Peyer's patch (tissue), 4 donors: ENCODE measurements around the gene MME. TPM values are rescaled to one million over a fixed set of nuclear protein-coding genes. Genes with fewer than 3 reads are reported as not detected.
A peak's percentile ranks its signal among the peaks of the same experiment; 100 is the strongest.

Source experiments
- DNase-seq, 3 donors: peaks; one replicate each; pipeline ENCODE4 v3.0.0-alpha.2; 2017 to 2019
- H3K27ac ChIP-seq, 4 donors: fragments of 200-600 bp; sonication (generic); one replicate each; pipeline ENCODE4 v1.5.1; 2016 to 2019
- H3K27me3 ChIP-seq, 2 donors: fragments of 200-600 bp; sonication (generic); one replicate each; pipeline ENCODE4 v1.5.1; 2019
- H3K36me3 ChIP-seq, 3 donors: fragments of 200-600 bp; sonication (generic); one replicate each; pipeline ENCODE4 v1.5.1; 2016 to 2019
- H3K4me1 ChIP-seq, 4 donors: fragments of 200-600 bp; sonication (generic); one replicate each; pipeline ENCODE4 v1.5.1; 2016 to 2019
- H3K4me3 ChIP-seq, 4 donors: fragments of 200-600 bp; sonication (generic); 1 replicate in 3 of 4; 2 replicates in 1 of 4; pipeline ENCODE4 v1.5.1; 2016 to 2019; ENCODE audit warnings: mild to moderate bottlenecking in 1 of 4
- H3K9me3 ChIP-seq, 4 donors: fragments of 200-600 bp; sonication (generic); one replicate each; pipeline ENCODE4 v1.5.1; 2016 to 2019; ENCODE audit warnings: mild to moderate bottlenecking in 1 of 4
- POLR2A ChIP-seq, 2 donors: fragments of 450-650 bp; IDR thresholded peaks; one replicate each; pipeline ENCODE4 v1.5.1; 2017; ENCODE audit warnings: antibody characterized with exemption in 2 of 2, mild to moderate bottlenecking in 2 of 2, moderate library complexity in 2 of 2
- total RNA-seq, 4 donors: library from RNA; depleted of rRNA; stranded (reverse); fragments of >200 nt; gene quantifications; one replicate each; pipeline ENCODE4 v1.1.0, GENCODE V29; 2016
- TF ChIP-seq, protein P1 (sequence below), 6 experiments: fragments of 450-650 bp in 4 of 6; fragments of 200-600 bp in 2 of 6; sonication (generic) in 1 of 6; IDR thresholded peaks; one replicate each; pipeline ENCODE4 v1.5.1; 2017 to 2019; ENCODE audit warnings: antibody characterized with exemption in 6 of 6, mild to moderate bottlenecking in 3 of 6, moderate library complexity in 1 of 6

MME gene
- total RNA-seq, 4 donors from 2014 or later: 19.0 to 1,011 (median 511) TPM

DNA sequence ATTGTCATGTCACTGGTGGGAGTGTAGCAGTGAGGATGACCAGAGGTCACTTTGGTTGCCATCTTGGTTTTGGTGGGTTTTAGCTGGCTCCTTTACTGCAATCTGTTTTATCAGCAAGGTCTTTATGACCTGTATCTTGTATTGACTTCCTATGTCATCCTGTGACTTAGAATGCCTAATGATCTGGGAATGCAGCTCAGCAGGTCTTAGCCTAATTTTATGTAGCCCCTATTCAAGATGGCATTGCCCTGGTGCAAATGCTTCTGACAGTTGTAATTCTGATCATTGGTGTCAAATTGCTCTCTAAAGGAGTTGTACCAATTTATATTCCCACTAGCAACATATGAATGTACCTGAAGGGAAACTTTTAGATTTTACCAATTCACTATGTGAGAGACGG, 139.0 kb downstream of the MME start:
- H3K27me3 ChIP-seq: no peaks in the 10 kb centered on the region
- H3K36me3 ChIP-seq: no peaks in the 10 kb centered on the region
- no peak for DNase-seq
- TF ChIP-seq POLR2A (IDR thresholded peaks at IDR 0.05): no peak
- TF ChIP-seq, protein P1, sequence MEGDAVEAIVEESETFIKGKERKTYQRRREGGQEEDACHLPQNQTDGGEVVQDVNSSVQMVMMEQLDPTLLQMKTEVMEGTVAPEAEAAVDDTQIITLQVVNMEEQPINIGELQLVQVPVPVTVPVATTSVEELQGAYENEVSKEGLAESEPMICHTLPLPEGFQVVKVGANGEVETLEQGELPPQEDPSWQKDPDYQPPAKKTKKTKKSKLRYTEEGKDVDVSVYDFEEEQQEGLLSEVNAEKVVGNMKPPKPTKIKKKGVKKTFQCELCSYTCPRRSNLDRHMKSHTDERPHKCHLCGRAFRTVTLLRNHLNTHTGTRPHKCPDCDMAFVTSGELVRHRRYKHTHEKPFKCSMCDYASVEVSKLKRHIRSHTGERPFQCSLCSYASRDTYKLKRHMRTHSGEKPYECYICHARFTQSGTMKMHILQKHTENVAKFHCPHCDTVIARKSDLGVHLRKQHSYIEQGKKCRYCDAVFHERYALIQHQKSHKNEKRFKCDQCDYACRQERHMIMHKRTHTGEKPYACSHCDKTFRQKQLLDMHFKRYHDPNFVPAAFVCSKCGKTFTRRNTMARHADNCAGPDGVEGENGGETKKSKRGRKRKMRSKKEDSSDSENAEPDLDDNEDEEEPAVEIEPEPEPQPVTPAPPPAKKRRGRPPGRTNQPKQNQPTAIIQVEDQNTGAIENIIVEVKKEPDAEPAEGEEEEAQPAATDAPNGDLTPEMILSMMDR (IDR thresholded peaks at IDR 0.05): no peak
- H3K9me3 ChIP-seq: no peaks in the 10 kb centered on the region
- no peak overlapping the region for H3K27ac ChIP-seq
- H3K4me1 ChIP-seq: no peaks in the 10 kb centered on the region
- no peak overlapping the region for H3K4me3 ChIP-seq

DNA sequence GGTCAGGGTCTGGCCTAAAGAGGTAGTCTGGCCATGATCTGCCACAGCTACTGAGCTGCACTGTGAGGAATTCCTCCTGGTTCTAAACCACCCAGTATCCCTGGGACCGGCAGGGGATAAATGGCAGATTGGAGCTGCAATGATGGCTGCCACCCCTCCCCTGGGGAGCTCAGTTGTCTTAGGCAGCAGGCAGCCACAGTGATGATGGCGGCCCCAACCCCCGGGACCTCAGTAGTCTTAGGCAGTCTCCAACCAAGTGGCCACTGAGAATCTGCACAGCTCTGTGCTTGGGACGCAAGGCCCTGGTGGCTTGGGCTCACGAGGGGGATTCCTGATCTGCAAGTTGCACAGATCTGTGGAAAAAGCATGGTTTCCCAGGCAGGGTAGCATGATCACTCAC, 145.3 kb downstream of the MME start:
- Histone ChIP-seq H3K9me3 (no peaks in the 10 kb centered on the region), H3K27ac (no peak overlapping the region), H3K27me3 (no peaks in the 10 kb centered on the region), H3K36me3 (no peaks in the 10 kb centered on the region), H3K4me3 (no peak overlapping the region), H3K4me1 (no peaks in the 10 kb centered on the region)
- no peak for DNase-seq
- TF ChIP-seq POLR2A (IDR thresholded peaks at IDR 0.05): no peak

DNA sequence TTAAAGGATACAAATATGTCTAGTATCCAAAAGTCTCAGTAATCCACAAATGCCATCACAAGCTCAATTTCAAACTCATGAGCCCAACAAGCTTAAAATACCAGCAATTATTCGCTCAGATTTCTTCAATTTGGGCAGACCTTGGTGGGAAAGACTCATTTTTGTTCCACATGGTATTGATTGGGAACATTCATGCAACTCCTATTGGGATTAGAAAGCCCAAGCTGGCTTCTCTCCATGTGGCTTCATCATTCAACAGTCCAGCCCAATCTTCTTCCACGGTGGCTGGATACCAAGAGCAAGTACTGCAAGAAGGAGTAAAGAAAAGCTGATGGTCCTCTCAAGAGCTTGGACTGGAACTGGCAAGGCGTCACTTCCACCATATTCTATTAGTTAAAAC, 147.0 kb downstream of the MME start:
- TF ChIP-seq POLR2A (IDR thresholded peaks at IDR 0.05): no peak
- TF ChIP-seq, protein P1 (IDR thresholded peaks at IDR 0.05): no peak

DNA sequence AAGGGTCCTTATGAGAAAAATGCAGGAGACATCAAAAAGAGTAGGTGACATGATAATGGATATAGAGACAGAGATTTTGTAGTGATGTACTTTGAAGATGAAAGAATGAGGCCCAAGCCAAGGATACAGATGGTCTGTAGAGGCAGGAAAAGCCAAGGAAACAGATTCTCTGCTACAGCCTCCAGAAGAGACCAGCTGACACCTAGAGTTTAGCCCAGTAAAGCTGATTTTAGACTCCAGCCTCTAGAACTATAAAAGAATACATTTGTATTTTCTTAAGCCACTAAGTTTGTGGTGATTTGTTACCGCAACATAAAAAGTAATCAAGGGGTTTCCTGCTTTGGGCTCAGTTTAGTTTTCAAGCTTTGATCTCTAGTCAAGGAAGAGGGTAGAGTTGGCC, 148.6 kb downstream of the MME start:
- no peaks in the 10 kb centered on the region for H3K9me3 ChIP-seq
- TF ChIP-seq POLR2A (IDR thresholded peaks at IDR 0.05): no peak
- TF ChIP-seq, protein P1 (IDR thresholded peaks at IDR 0.05): no peak
- no peak for DNase-seq
- H3K36me3 ChIP-seq: no peaks in the 10 kb centered on the region
- no peak overlapping the region for H3K4me3 ChIP-seq
- no peaks in the 10 kb centered on the region for H3K27me3 ChIP-seq
- H3K4me1 ChIP-seq: no peaks in the 10 kb centered on the region
- H3K27ac ChIP-seq: no peak overlapping the region

More for the DNA sequence above, 147.0 kb downstream of the MME start:
- DNase-seq: no peak
- Histone ChIP-seq H3K27ac (no peak overlapping the region), H3K4me1 (no peaks in the 10 kb centered on the region), H3K9me3 (no peaks in the 10 kb centered on the region), H3K4me3 (no peak overlapping the region), H3K36me3 (no peaks in the 10 kb centered on the region), H3K27me3 (no peaks in the 10 kb centered on the region)

DNA sequence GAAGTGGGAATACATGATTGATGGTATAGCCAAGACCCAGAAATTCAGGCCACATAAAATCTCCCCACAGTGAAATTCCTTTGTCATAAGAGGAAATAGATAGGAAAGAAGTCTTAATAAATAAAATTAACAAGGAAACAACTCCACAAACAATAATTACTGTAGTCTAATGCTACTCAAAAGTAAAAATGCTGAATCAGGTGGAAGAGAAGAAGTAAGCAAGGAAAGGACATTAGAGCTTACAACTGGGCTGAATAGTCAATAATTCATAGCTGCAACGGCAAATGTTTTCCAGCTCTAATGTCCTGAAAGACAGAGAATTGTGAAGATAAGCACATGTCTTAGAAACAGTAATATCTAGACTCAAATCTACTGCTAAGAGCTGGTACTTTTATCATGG, 149.0 kb downstream of the MME start:
- Histone ChIP-seq H3K27me3 (no peaks in the 10 kb centered on the region), H3K4me1 (no peaks in the 10 kb centered on the region), H3K36me3 (no peaks in the 10 kb centered on the region), H3K4me3 (no peak overlapping the region), H3K27ac (no peak overlapping the region), H3K9me3 (no peaks in the 10 kb centered on the region)
- TF ChIP-seq, protein P1 (IDR thresholded peaks at IDR 0.05): no peak
- no peak for DNase-seq

DNA sequence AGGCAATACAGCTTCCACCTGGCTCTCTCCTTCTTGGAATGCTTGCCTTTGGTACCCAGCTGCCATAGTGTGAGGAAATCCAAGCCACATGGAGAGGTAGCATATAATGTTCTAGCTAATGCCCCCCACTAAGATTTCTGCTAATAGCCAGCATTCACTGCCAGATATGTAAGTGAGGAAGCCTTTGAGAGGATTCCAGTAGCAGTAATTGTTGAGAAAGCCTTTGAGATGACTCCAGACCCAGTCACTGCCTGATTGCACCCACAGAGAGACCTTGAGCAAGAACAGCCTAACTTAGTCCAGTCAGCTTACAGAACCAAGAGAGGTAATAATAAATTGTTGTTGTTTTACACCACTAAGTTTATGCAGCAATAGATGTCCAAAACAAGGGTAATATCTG, 150.3 kb downstream of the MME start:
- no peak for TF ChIP-seq POLR2A (IDR thresholded peaks at IDR 0.05)
- Histone ChIP-seq H3K27ac (no peak overlapping the region), H3K36me3 (no peaks in the 10 kb centered on the region), H3K27me3 (no peaks in the 10 kb centered on the region), H3K4me1 (no peaks in the 10 kb centered on the region), H3K4me3 (no peak overlapping the region), H3K9me3 (no peaks in the 10 kb centered on the region)
- DNase-seq: no peak

DNA sequence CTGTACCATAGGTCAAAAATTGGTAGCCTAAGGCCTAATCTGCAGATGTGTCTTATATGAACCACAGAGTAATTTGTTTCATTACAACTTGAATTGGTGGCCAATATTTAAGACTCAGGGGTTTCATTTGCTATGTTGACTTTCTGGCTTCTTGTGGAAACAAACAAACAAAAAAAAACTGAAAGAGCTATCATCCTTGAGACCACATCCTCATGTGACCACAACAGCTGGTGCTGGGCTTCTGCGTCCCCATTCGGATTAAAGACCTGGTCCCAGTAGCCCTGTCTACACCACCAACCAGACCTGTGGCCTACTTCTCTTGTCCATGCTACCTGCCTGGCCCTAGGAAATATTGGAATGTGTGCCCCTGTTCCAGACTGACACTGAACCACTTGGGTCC, 151.7 kb downstream of the MME start:
- H3K4me3 ChIP-seq: no peak overlapping the region
- no peaks in the 10 kb centered on the region for H3K27me3 ChIP-seq
- H3K4me1 ChIP-seq: no peaks in the 10 kb centered on the region
- no peaks in the 10 kb centered on the region for H3K36me3 ChIP-seq
- no peak for DNase-seq
- TF ChIP-seq, protein P1 (IDR thresholded peaks at IDR 0.05): no peak
- no peak for TF ChIP-seq POLR2A (IDR thresholded peaks at IDR 0.05)
- H3K27ac ChIP-seq: peak overlapping the region in 1 of 4 donors; percentile 16
- H3K9me3 ChIP-seq: no peaks in the 10 kb centered on the region
